Measurements from ENCODE around the gene ZCWPW1. TPM values are rescaled to one million over a fixed set of nuclear protein-coding genes. Genes with fewer than 3 reads are reported as not detected.

ZCWPW1 gene
- total and polyA plus RNA-seq, 2 of the 8 experiments (the other 6 are each of a cell fraction or from before 2014, with no cell fraction given): 0.51 to 1.4 TPM

GRCh38 chr7:100467638-100468373 is 39.3 kb upstream of the ZCWPW1 start:
- Histone ChIP-seq H3K56ac (replicated peaks; ENCODE audit: insufficient read length, low read depth, low read length) (no peak overlapping the region), H2BK15ac (ENCODE audit: low read length) (no peak overlapping the region), H3K27ac (ENCODE audit: low read depth, low read length) (no peak overlapping the region), H3K79me2 (ENCODE audit: control insufficient read depth in 1 of 2, insufficient read depth in 2 of 2, low read length in 2 of 2) (no peaks in the 10 kb centered on the region), H3K27me3 (replicated peaks in 1 of 4; ENCODE audit: control insufficient read depth in 3 of 4, extremely low read depth in 1 of 4, insufficient read depth in 3 of 4, low read length in 3 of 4) (no peaks in the 10 kb centered on the region), H4K20me1 (replicated peaks in 1 of 2; ENCODE audit: control insufficient read depth in 1 of 2, insufficient read depth in 2 of 2, low read length in 2 of 2) (no peaks in the 10 kb centered on the region), H3K4me1 (replicated peaks in 1 of 4; ENCODE audit: control insufficient read depth in 3 of 4, insufficient read depth in 4 of 4, low read length in 3 of 4) (peaks cover 0 to 8% (median 3%) of the 10 kb centered on the region in 4 experiments; a peak in 6 of 7 replicates), H3K9ac (replicated peaks in 1 of 4; ENCODE audit: extremely low read depth in 1 of 4, low read depth in 3 of 4, low read length in 3 of 4) (no peak overlapping the region), H3K36me3 (ENCODE audit: control insufficient read depth in 2 of 4, insufficient read depth in 4 of 4, low read length in 3 of 4) (no peaks in the 10 kb centered on the region), H3K4ac (replicated peaks; ENCODE audit: insufficient read length, low read depth, low read length) (no peak overlapping the region), H3K23ac (ENCODE audit: insufficient read length) (no peak overlapping the region), H4K8ac (ENCODE audit: extremely low read depth, insufficient read depth, low read length) (no peak overlapping the region), H3K79me1 (ENCODE audit: low read depth, low read length) (no peaks in the 10 kb centered on the region), H2BK5ac (ENCODE audit: low read depth, low read length) (no peak overlapping the region), H3K9me3 (ENCODE audit: insufficient read depth in 2 of 2, low read depth in 1 of 2, low read length in 1 of 2) (no peaks in the 10 kb centered on the region), H3K4me2 (ENCODE audit: insufficient read depth in 1 of 2, low read depth in 2 of 2, low read length in 2 of 2) (no peak overlapping the region), H3K4me3 (ENCODE audit: extremely low read depth in 1 of 4, insufficient read depth in 2 of 4, low read depth in 3 of 4, low read length in 4 of 4) (no peak overlapping the region), H4K5ac (ENCODE audit: insufficient read length, low read depth, low read length) (no peak overlapping the region), H2BK12ac (ENCODE audit: low read depth, low read length) (no peak overlapping the region), H3K14ac (ENCODE audit: insufficient read length) (no peak overlapping the region), H3K23me2 (ENCODE audit: low read depth, low read length) (no peaks in the 10 kb centered on the region), H2BK120ac (replicated peaks; ENCODE audit: low read depth, low read length) (no peak overlapping the region), H2AK5ac (ENCODE audit: low read depth, low read length) (no peak overlapping the region), H2AFZ (ENCODE audit: low read length) (no peak overlapping the region), H4K91ac (replicated peaks; ENCODE audit: insufficient read length, low read length) (no peak overlapping the region), H2BK20ac (ENCODE audit: low read length) (no peak overlapping the region), H3K18ac (ENCODE audit: extremely low read depth, low read length) (no peak overlapping the region)
- FAIRE-seq (no peak), DNase-seq (ENCODE audit: low read depth in 1 of 2, low spot score in 2 of 2) (no peak)
- POLR2A ChIA-PET (ENCODE audit: partially characterized antibody): interaction anchor here (0.9 kb wide), 1 partner anchor 34 kb away, joined by 3 read pairs; no protein-coding TSS in a partner anchor
- TF ChIP-seq SRF (IDR thresholded peaks at IDR 0.05; ENCODE audit: low read depth, low read length) (no peak), SAP30 (IDR thresholded peaks at IDR 0.05; ENCODE audit: insufficient read depth, insufficient replicate concordance, low read length) (no peak), BRCA1 (IDR thresholded peaks at IDR 0.05; ENCODE audit: low read depth, low read length) (no peak), EGR1 (IDR thresholded peaks at IDR 0.05; ENCODE audit: borderline replicate concordance, low read depth, low read length) (no peak), CREB1 (IDR thresholded peaks at IDR 0.05) (no peak), CEBPB (IDR thresholded peaks at IDR 0.05; ENCODE audit: low read depth, low read length) (no peak), JUND (IDR thresholded peaks at IDR 0.05; ENCODE audit: low read length) (no peak), CHD1 (IDR thresholded peaks at IDR 0.05; ENCODE audit: low read depth, low read length) (no peak), TEAD4 (IDR thresholded peaks at IDR 0.05; ENCODE audit: low read depth, low read length) (no peak)
- WGBS, 2 experiments (ENCODE audit: extremely low coverage in 1 of 2, insufficient coverage in 1 of 2, insufficient read length in 1 of 2, insufficient replicate concordance in 2 of 2, low coverage in 1 of 2, low lambda C conversion rate in 2 of 2, missing lambda C conversion rate in 1 of 2): 93% methylated on average over 14 of the region's 22 CpGs; no CpG with 5 or more reads in 1 of the 2 experiments
- CTCF ChIA-PET (ENCODE audit: partially characterized antibody): interaction anchor here (0.6 to 12.4 kb wide), 15 partner anchors 11 to 126 kb away, joined by 3 to 152 read pairs (median 6); partner anchors contain the start of genes NYAP1 and TSC22D4
